Upper lobe of left lung (tissue), 6 donors: ENCODE measurements around the gene AMTN. TPM values are rescaled to one million over a fixed set of nuclear protein-coding genes. Genes with fewer than 3 reads are reported as not detected.

ENCODE experiments used
- ATAC-seq, 2 donors: fragments of 200-7000 bp; cut with Tn5 transposase; one replicate each; pipeline ENCODE4 v1.9.1; 2022; ENCODE audit warnings: mild to moderate bottlenecking in 2 of 2, moderate library complexity in 2 of 2; ENCODE audit not compliant: low FRiP score in 2 of 2
- DNase-seq, 2 donors: peaks; one replicate each; pipeline ENCODE4 v3.0.0-alpha.2; 2019 to 2020
- H3K27ac ChIP-seq, 4 donors: fragments of 200-600 bp; sonication (generic); one replicate each; pipeline ENCODE4 v1.5.1; 2016 to 2019
- H3K27me3 ChIP-seq, 4 donors: fragments of 200-600 bp; sonication (generic); one replicate each; pipeline ENCODE4 v1.5.1; 2017 to 2019
- H3K36me3 ChIP-seq, 4 donors: fragments of 200-600 bp; sonication (generic); one replicate each; pipeline ENCODE4 v1.5.1; 2016 to 2019
- H3K4me1 ChIP-seq, 4 donors: fragments of 200-600 bp; sonication (generic); one replicate each; pipeline ENCODE4 v1.5.1; 2018 to 2019
- H3K4me3 ChIP-seq, 4 donors: fragments of 200-600 bp; sonication (generic); one replicate each; pipeline ENCODE4 v1.5.1; 2017 to 2019; ENCODE audit warnings: mild to moderate bottlenecking in 2 of 4, moderate library complexity in 1 of 4
- H3K9me3 ChIP-seq, 4 donors: fragments of 200-600 bp; sonication (generic); one replicate each; pipeline ENCODE4 v1.5.1; 2018 to 2019
- EP300 ChIP-seq, 4 donors: sonication (generic); formaldehyde crosslinking; IDR thresholded peaks; one replicate each; pipeline ENCODE4 v1.5.1; 2017; ENCODE audit warnings: antibody characterized with exemption in 4 of 4, control low read depth in 2 of 4
- POLR2A ChIP-seq, 4 donors: fragments of 450-650 bp; IDR thresholded peaks; one replicate each; pipeline ENCODE4 v1.5.1; 2016 to 2017; ENCODE audit warnings: antibody characterized with exemption in 4 of 4, mild to moderate bottlenecking in 2 of 4
- POLR2AphosphoS5 ChIP-seq, 2 donors: sonication (generic); formaldehyde crosslinking; IDR thresholded peaks; one replicate each; pipeline ENCODE4 v1.5.1; 2017; ENCODE audit warnings: antibody characterized with exemption in 2 of 2
- WGBS, 2 donors: methylation state at CpG; one replicate each; pipeline ENCODE4 v1.1.5; 2017 to 2018; 5-methylcytosine and 5-hydroxymethylcytosine counted together
- total RNA-seq, 6 donors: library from RNA; depleted of rRNA in 4 of 6; stranded (reverse); fragments of >200 nt in 4 of 6; gene quantifications; one replicate each; pipeline versions ENCODE4 v1.1.0 to v1.2.1, GENCODE V29; 2016 to 2021
- TF ChIP-seq, protein P1 (sequence below), 6 experiments: fragments of 450-650 bp in 4 of 6; fragments of 200-600 bp in 2 of 6; sonication (generic) in 2 of 6; IDR thresholded peaks; one replicate each; pipeline ENCODE4 v1.5.1; 2016 to 2019; ENCODE audit warnings: antibody characterized with exemption in 6 of 6
- donor health status: DM: no; HTN: no; CAD: no; lungs with moderate emphysema.
- donor health status: DM: no; HTN: yes; CAD: no; lungs with severe emphysema.

Gene AMTN
- total RNA-seq, 6 donors from 2014 or later, result not detected

DNA sequence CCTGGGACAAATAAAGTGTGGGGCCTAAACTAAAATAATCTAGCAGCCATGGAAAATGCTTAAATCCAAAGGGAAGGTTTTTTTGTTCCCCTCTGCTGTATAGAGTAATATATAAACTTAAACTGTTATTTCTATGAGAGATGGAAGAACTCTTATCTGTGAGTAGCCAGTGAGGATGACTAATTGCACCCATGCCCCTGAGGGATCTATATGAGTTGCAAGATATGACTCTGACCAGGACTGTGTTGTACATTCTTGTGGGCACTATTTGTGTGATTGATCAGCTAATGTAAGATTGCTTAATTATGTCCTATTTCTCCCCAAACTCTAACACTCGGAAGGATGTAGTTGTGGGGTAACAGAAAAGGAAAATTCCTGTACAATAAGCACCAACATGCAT is 38.5 kb downstream of the AMTN start:
- 7 to 96% methylated on average over 1 of the region's 1 CpG for WGBS, 2 donors
- TF ChIP-seq POLR2AphosphoS5 (IDR thresholded peaks at IDR 0.05), result no peak
- TF ChIP-seq EP300 (IDR thresholded peaks at IDR 0.05), result no peak
- TF ChIP-seq POLR2A (IDR thresholded peaks at IDR 0.05), result no peak
- TF ChIP-seq, protein P1, sequence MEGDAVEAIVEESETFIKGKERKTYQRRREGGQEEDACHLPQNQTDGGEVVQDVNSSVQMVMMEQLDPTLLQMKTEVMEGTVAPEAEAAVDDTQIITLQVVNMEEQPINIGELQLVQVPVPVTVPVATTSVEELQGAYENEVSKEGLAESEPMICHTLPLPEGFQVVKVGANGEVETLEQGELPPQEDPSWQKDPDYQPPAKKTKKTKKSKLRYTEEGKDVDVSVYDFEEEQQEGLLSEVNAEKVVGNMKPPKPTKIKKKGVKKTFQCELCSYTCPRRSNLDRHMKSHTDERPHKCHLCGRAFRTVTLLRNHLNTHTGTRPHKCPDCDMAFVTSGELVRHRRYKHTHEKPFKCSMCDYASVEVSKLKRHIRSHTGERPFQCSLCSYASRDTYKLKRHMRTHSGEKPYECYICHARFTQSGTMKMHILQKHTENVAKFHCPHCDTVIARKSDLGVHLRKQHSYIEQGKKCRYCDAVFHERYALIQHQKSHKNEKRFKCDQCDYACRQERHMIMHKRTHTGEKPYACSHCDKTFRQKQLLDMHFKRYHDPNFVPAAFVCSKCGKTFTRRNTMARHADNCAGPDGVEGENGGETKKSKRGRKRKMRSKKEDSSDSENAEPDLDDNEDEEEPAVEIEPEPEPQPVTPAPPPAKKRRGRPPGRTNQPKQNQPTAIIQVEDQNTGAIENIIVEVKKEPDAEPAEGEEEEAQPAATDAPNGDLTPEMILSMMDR (IDR thresholded peaks at IDR 0.05), result no peak
- no peak overlapping the region for H3K27ac ChIP-seq
- ATAC-seq, result no peak
- DNase-seq, result no peak
- no peaks in the 10 kb centered on the region for H3K9me3 ChIP-seq
- no peaks in the 10 kb centered on the region for H3K27me3 ChIP-seq
- H3K36me3 ChIP-seq, result no peaks in the 10 kb centered on the region
- H3K4me1 ChIP-seq, result no peaks in the 10 kb centered on the region
- H3K4me3 ChIP-seq, result no peak overlapping the region

DNA sequence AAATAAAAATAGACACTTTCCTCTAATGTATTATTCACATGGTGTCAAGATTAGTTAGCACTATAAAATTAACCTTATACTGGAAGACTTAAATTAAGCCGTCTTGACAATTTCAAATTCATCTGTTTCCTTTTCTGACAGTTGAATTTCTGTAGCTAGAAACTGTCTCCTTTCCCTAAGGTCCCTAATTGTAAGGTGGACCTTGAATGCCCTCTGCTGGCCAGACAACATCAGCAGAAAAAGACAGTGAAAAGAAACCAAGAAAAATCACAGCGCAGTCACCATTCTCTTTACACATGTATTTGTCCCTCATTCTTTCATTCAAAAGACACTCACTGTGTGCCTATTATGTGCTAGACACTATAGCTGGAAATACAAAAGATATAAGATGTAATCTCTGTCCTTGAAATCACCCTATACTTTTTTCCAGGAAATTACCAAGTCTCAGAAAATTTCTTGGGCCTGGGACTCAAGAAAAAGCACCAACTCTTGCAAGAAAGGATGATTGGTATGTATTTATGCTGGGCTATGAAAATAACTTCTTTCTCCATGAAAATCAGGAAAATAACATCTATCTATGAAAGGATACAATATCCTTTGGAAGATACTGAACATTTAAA is 41.0 kb downstream of the AMTN start:
- no peaks in the 10 kb centered on the region for H3K27me3 ChIP-seq
- 28 to 29% methylated on average over 2 of the region's 2 CpGs for WGBS, 2 donors

GRCh38 chr4:70559924-70560323 is 41.6 kb downstream of the AMTN start:
- Histone ChIP-seq H3K36me3 (no peaks in the 10 kb centered on the region), H3K27me3 (no peaks in the 10 kb centered on the region), H3K4me3 (no peak overlapping the region), H3K9me3 (no peaks in the 10 kb centered on the region), H3K4me1 (no peaks in the 10 kb centered on the region), H3K27ac (no peak overlapping the region)
- WGBS, 2 donors, result 83 to 97% methylated on average over 1 of the region's 1 CpG
- ATAC-seq (no peak), DNase-seq (no peak)
- TF ChIP-seq EP300 (IDR thresholded peaks at IDR 0.05) (no peak), POLR2AphosphoS5 (IDR thresholded peaks at IDR 0.05) (no peak), POLR2A (IDR thresholded peaks at IDR 0.05) (no peak)
- TF ChIP-seq, protein P1 (IDR thresholded peaks at IDR 0.05), result no peak

More for the DNA sequence above, 41.0 kb downstream of the AMTN start:
- H3K4me1 ChIP-seq, result no peaks in the 10 kb centered on the region
- no peak overlapping the region for H3K27ac ChIP-seq
- TF ChIP-seq, protein P1 (IDR thresholded peaks at IDR 0.05), result peak; percentile 34 to 69 (median 55)
- TF ChIP-seq POLR2AphosphoS5 (IDR thresholded peaks at IDR 0.05), result no peak
- no peaks in the 10 kb centered on the region for H3K36me3 ChIP-seq
- H3K4me3 ChIP-seq, result no peak overlapping the region
- peak in 1 of 2 donors; percentile 33 for DNase-seq
- H3K9me3 ChIP-seq, result no peaks in the 10 kb centered on the region
- peak in 1 of 2 donors; percentile 69 for ATAC-seq

GRCh38 chr4:70564033-70564432 is 45.7 kb downstream of the AMTN start:
- no peaks in the 10 kb centered on the region for H3K27me3 ChIP-seq
- no peak for TF ChIP-seq EP300 (IDR thresholded peaks at IDR 0.05)
- no peak for TF ChIP-seq POLR2AphosphoS5 (IDR thresholded peaks at IDR 0.05)
- TF ChIP-seq, protein P1 (IDR thresholded peaks at IDR 0.05), result no peak
- TF ChIP-seq POLR2A (IDR thresholded peaks at IDR 0.05), result no peak
- H3K9me3 ChIP-seq, result no peaks in the 10 kb centered on the region
- no peak overlapping the region for H3K4me3 ChIP-seq
- no peaks in the 10 kb centered on the region for H3K36me3 ChIP-seq
- WGBS, 2 donors, result 67 to 84% methylated on average over 8 of the region's 8 CpGs
- no peak overlapping the region for H3K27ac ChIP-seq
- no peak for ATAC-seq
- peak in 1 of 2 donors; percentile 20 for DNase-seq
- no peaks in the 10 kb centered on the region for H3K4me1 ChIP-seq

- no peaks in the 10 kb centered on the region for H3K36me3 ChIP-seq
- ATAC-seq, result no peak
- whole genome bisulfite sequencing, 2 donors, result 76 to 82% methylated on average over 2 of the region's 2 CpGs
These were observed 52.4 kb downstream of the AMTN start for GRCh38 chr4:70570796-70571195.

More at GRCh38 chr4:70570796-70571195, 52.4 kb downstream of the AMTN start:
- Histone ChIP-seq H3K27ac (no peak overlapping the region), H3K27me3 (no peaks in the 10 kb centered on the region), H3K9me3 (no peaks in the 10 kb centered on the region), H3K4me1 (no peaks in the 10 kb centered on the region), H3K4me3 (no peak overlapping the region)
- DNase-seq, result no peak
- no peak for TF ChIP-seq POLR2AphosphoS5 (IDR thresholded peaks at IDR 0.05)
- TF ChIP-seq POLR2A (IDR thresholded peaks at IDR 0.05), result no peak
- TF ChIP-seq EP300 (IDR thresholded peaks at IDR 0.05), result no peak
- TF ChIP-seq, protein P1 (IDR thresholded peaks at IDR 0.05), result no peak
